Colonic mucosa (tissue), 4 donors: ENCODE results near the gene SMARCD1. TPM values are rescaled to one million over a fixed set of nuclear protein-coding genes. Genes with fewer than 3 reads are reported as not detected.

ENCODE experiments used
- DNase-seq: peaks from one replicate; pipeline ENCODE4 v3.0.0-alpha.2; 2020
- H3K27ac ChIP-seq: fragments of 200-600 bp; one replicate; pipeline ENCODE4 v1.8.0; 2021
- H3K27me3 ChIP-seq: fragments of 200-600 bp; one replicate; pipeline ENCODE4 v1.8.0; 2021
- H3K36me3 ChIP-seq: fragments of 200-600 bp; one replicate; pipeline ENCODE4 v1.8.0; 2021
- H3K4me1 ChIP-seq: fragments of 200-600 bp; one replicate; pipeline ENCODE4 v1.8.0; 2021; ENCODE audit warnings: mild to moderate bottlenecking
- H3K4me3 ChIP-seq: fragments of 200-600 bp; one replicate; pipeline ENCODE4 v1.8.0; 2021
- H3K9ac ChIP-seq, 2 donors: one replicate each; pipeline ENCODE4 v1.7.0; 2013; ENCODE audit warnings: control low read depth in 2 of 2, low read depth in 2 of 2, low read length in 2 of 2
- H3K9me3 ChIP-seq: fragments of 200-600 bp; one replicate; pipeline ENCODE4 v1.8.0; 2021
- CTCF ChIP-seq: fragments of 200-600 bp; IDR thresholded peaks from one replicate; pipeline ENCODE4 v1.8.0; 2022; ENCODE audit warnings: antibody characterized with exemption, mild to moderate bottlenecking
- intact Hi-C: fragments of 100-400 bp; cut with DNase I; formaldehyde crosslinking; loops from one replicate; pipeline ENCODE4 v1.14.1; 2022
- total RNA-seq, 2 donors: library from RNA; stranded (reverse); fragmentation: NEBNext Ultra II Directional in 1 of 2; extraction: Animal tissue kit (Norgen Biotek cat#: 25700) in 1 of 2; gene quantifications; one replicate each; pipeline ENCODE4 v1.2.1, GENCODE V29; 2021
- donor health status: healthy.
- donor health status: DM: no; HTN: no; CAD: no.
- donor health status: DM: no; HTN: no; CAD: no.

SMARCD1 gene
- total RNA-seq, 2 donors from 2014 or later: 30.6 to 43.9 TPM

- intact Hi-C loops: loop anchor here (5.0 to 10.0 kb wide), 2 partner anchors 97 to 205 kb away; partner anchors contain the start of gene AQP6
- H3K27ac ChIP-seq: no peak overlapping the region
- TF ChIP-seq CTCF: no peak
- H3K9ac ChIP-seq: no peak overlapping the region
- no peak for DNase-seq
- H3K9me3 ChIP-seq: no peaks in the 10 kb centered on the region
- H3K4me3 ChIP-seq: no peak overlapping the region
- H3K36me3 ChIP-seq: no peaks in the 10 kb centered on the region
- no peaks in the 10 kb centered on the region for H3K4me1 ChIP-seq
- H3K27me3 ChIP-seq: no peaks in the 10 kb centered on the region
Measured at GRCh38 chr12:50069539-50069938, 15.6 kb upstream of the SMARCD1 start.

GRCh38 chr12:50070314-50071060 is 14.7 kb upstream of the SMARCD1 start:
- intact Hi-C loops: loop anchor here (5.0 kb wide), 1 partner anchor 33 kb away; no protein-coding TSS in a partner anchor
- peak; percentile 81 for TF ChIP-seq CTCF
- DNase-seq: peak; percentile 89
- H3K4me3 ChIP-seq: no peak overlapping the region
- H3K36me3 ChIP-seq: no peaks in the 10 kb centered on the region
- H3K27ac ChIP-seq: no peak overlapping the region
- H3K4me1 ChIP-seq: no peaks in the 10 kb centered on the region
- H3K27me3 ChIP-seq: no peaks in the 10 kb centered on the region
- no peak overlapping the region for H3K9ac ChIP-seq
- no peaks in the 10 kb centered on the region for H3K9me3 ChIP-seq

GRCh38 chr12:50072198-50072907 is 12.8 kb upstream of the SMARCD1 start:
- H3K36me3 ChIP-seq: no peaks in the 10 kb centered on the region
- TF ChIP-seq CTCF: no peak
- no peaks in the 10 kb centered on the region for H3K4me1 ChIP-seq
- no peak overlapping the region for H3K9ac ChIP-seq
- intact Hi-C loops: loop anchor here (5.0 kb wide), 1 partner anchor 35 kb away; no protein-coding TSS in a partner anchor
- H3K27ac ChIP-seq: no peak overlapping the region
- H3K9me3 ChIP-seq: no peaks in the 10 kb centered on the region
- H3K4me3 ChIP-seq: no peak overlapping the region
- no peaks in the 10 kb centered on the region for H3K27me3 ChIP-seq
- no peak for DNase-seq

DNA sequence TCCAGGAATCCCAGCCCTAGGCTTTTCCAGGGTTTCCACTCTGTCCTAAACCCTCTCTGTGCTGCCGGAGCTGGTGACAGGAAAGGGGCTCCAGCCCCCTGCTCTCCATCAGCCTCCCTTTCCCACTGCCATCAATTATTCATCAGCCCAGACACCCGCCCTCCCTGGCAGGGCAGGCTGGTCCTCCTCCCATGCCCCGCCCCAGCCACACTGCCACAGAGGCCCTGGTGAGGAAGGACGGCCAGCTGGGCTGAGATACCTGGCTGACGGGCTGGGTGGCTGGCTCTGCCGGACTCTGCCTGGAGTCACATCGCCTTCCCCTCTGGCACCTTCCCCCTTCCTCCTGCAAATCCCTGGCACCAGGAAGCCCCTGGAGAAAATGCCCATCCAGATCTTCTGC is 11.9 kb upstream of the SMARCD1 start:
- DNase-seq: no peak
- H3K4me3 ChIP-seq: no peak overlapping the region
- no peaks in the 10 kb centered on the region for H3K9me3 ChIP-seq
- intact Hi-C loops: loop anchor here (5.0 kb wide), 1 partner anchor 36 kb away; no protein-coding TSS in a partner anchor
- no peak overlapping the region for H3K27ac ChIP-seq
- no peak overlapping the region for H3K9ac ChIP-seq
- no peak for TF ChIP-seq CTCF
- H3K27me3 ChIP-seq: no peaks in the 10 kb centered on the region
- no peaks in the 10 kb centered on the region for H3K4me1 ChIP-seq
- H3K36me3 ChIP-seq: no peaks in the 10 kb centered on the region

GRCh38 chr12:50073712-50074111 is 11.4 kb upstream of the SMARCD1 start:
- Histone ChIP-seq H3K4me1 (no peaks in the 10 kb centered on the region), H3K27ac (no peak overlapping the region), H3K9ac (no peak overlapping the region), H3K36me3 (no peaks in the 10 kb centered on the region), H3K4me3 (no peak overlapping the region), H3K27me3 (no peaks in the 10 kb centered on the region), H3K9me3 (no peaks in the 10 kb centered on the region)
- intact Hi-C loops: loop anchor here (5.0 kb wide), 1 partner anchor 36 kb away; no protein-coding TSS in a partner anchor
- no peak for TF ChIP-seq CTCF
- no peak for DNase-seq
